Activated CD4-positive, alpha-beta memory T cell treated with anti-CD3 and anti-CD28 coated beads for 36 hours (primary cell): ENCODE data around the gene LCTL. TPM values are rescaled to one million over a fixed set of nuclear protein-coding genes. Genes with fewer than 3 reads are reported as not detected.

ENCODE experiments used
- CTCF ChIA-PET: fragments of 350-600 bp; sonication (Branson Sonifier 250); formaldehyde crosslinking; loops from one replicate; lab custom pipeline; 2021; ENCODE audit warnings: antibody characterized with exemption, inconsistent platforms; lab: Charles Lee
- POLR2A ChIA-PET: fragments of 350-600 bp; sonication (Branson Sonifier 250); formaldehyde crosslinking; loops from one replicate; lab custom pipeline; 2021; ENCODE audit warnings: antibody characterized with exemption; lab: Charles Lee
- DNase-seq: peaks from one replicate; pipeline ENCODE4 v3.0.0-alpha.2; 2020
- H3K27ac Mint-ChIP-seq: one replicate; pipeline ENCODE4 v1.8.0; 2021; ENCODE audit warnings: mixed read lengths
- H3K27me3 Mint-ChIP-seq: one replicate; pipeline ENCODE4 v1.8.0; 2021; ENCODE audit warnings: mixed read lengths
- H3K36me3 Mint-ChIP-seq: one replicate; pipeline ENCODE4 v1.8.0; 2021; ENCODE audit warnings: mixed read lengths
- H3K4me1 Mint-ChIP-seq: one replicate; pipeline ENCODE4 v1.8.0; 2021; ENCODE audit warnings: low read depth, mixed read lengths
- H3K4me3 Mint-ChIP-seq: one replicate; pipeline ENCODE4 v1.8.0; 2021; ENCODE audit warnings: mild to moderate bottlenecking, mixed read lengths
- H3K9me3 Mint-ChIP-seq: one replicate; pipeline ENCODE4 v1.8.0; 2021; ENCODE audit warnings: mixed read lengths
- intact Hi-C: fragments of 100-400 bp; cut with micrococcal nuclease; formaldehyde crosslinking; loops from one replicate; pipeline ENCODE4 v1.15.1; 2023
- total RNA-seq, 2 experiments: library from RNA; stranded (reverse); gene quantifications; one replicate each; pipeline ENCODE4 v1.2.3, GENCODE V29; 2021

LCTL gene
- total RNA-seq, 2 experiments from 2014 or later, result not detected

DNA sequence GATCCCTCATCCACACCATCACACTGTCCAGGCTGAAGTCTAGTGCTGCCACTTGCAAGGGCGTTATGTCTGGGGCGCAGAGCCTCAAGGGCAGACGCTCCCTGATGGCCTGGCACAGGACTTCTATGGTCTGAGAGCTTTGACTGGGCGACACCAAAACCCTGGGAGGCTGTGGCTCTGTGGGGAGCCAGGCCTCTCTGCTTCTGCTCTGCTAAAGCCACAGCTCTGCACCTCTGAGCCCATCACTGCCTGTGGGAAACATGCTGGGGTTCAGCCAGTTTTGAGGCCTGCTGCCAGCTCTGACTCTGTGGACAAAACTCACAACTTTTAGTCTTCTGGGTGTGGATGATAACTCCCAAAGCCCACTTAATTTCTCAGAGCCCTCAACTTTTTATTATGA is 6.3 kb upstream of the LCTL start:
- Mint-ChIP-seq H3K27me3 (no peaks in the 10 kb centered on the region), H3K4me3 (no peak overlapping the region), H3K4me1 (peaks cover 8% of the 10 kb centered on the region), H3K27ac (no peak overlapping the region), H3K36me3 (no peaks in the 10 kb centered on the region), H3K9me3 (no peaks in the 10 kb centered on the region)
- ChIA-PET CTCF (no interaction called here), POLR2A (interaction anchor here (0.5 kb wide), 1 partner anchor 316 kb away, joined by 3 read pairs; no protein-coding TSS in a partner anchor)
- intact Hi-C loops, result no loop called here
- DNase-seq, result no peak

- H3K4me1 Mint-ChIP-seq, result peaks cover 13% of the 10 kb centered on the region
- POLR2A ChIA-PET, result no interaction called here
- H3K27me3 Mint-ChIP-seq, result no peaks in the 10 kb centered on the region
- no peaks in the 10 kb centered on the region for H3K36me3 Mint-ChIP-seq
- no peak for DNase-seq
- no peaks in the 10 kb centered on the region for H3K9me3 Mint-ChIP-seq
- no peak overlapping the region for H3K4me3 Mint-ChIP-seq
- CTCF ChIA-PET, result no interaction called here
- no peak overlapping the region for H3K27ac Mint-ChIP-seq
- intact Hi-C loops, result no loop called here
Measured at GRCh38 chr15:66570842-66571478, 5.2 kb upstream of the LCTL start.

DNA sequence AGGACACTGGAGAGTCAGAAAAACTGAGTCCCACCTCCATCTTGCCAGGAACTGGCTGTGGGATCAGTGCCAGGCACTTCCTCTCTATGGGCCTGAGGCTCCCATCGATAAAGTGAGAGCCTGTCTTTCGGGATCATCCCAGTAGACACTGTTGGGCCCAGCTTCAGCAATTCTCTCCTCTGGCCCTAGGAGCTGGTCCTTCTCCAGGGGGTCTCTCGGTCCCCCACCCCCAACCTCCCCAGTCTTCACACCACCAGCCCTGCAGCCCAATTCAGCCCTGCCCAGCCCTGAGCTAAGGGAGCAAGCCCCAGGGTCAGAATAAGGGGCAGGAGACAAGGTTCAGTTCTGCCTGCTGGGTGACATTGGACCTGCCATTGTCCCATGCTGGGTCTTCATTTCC is 4.5 kb upstream of the LCTL start:
- Mint-ChIP-seq H3K27me3 (no peaks in the 10 kb centered on the region), H3K36me3 (no peaks in the 10 kb centered on the region), H3K4me3 (no peak overlapping the region), H3K27ac (no peak overlapping the region), H3K9me3 (no peaks in the 10 kb centered on the region), H3K4me1 (peaks cover 13% of the 10 kb centered on the region)
- DNase-seq, result no peak
- CTCF ChIA-PET, result no interaction called here
- POLR2A ChIA-PET, result no interaction called here
- intact Hi-C loops, result no loop called here

GRCh38 chr15:66569461-66570137 is 3.8 kb upstream of the LCTL start:
- Mint-ChIP-seq H3K4me3 (no peak overlapping the region), H3K4me1 (peaks cover 13% of the 10 kb centered on the region), H3K36me3 (no peaks in the 10 kb centered on the region), H3K27me3 (no peaks in the 10 kb centered on the region), H3K27ac (no peak overlapping the region), H3K9me3 (no peaks in the 10 kb centered on the region)
- POLR2A ChIA-PET, result no interaction called here
- intact Hi-C loops, result no loop called here
- CTCF ChIA-PET, result no interaction called here
- DNase-seq, result no peak

DNA sequence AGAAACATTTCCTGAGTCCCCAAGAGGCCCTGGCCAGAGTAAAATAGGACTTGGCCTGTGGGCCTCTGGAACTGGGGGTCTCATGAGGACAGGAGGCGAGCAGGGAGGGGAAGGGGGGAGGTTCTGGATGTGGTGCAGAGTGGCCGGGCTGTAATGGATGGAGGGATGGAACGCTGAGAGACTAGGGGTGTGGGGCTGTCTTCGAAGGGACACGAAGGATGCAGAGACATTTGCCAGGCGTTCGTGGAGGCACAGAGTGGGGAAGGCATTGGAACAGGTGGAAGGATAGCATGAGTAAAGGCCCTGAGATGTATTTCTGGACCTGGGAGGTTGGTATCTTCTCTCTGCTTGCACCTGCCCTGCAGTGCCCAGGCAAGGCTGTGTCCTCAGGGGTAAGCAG is 2.1 kb upstream of the LCTL start:
- ChIA-PET CTCF (interaction anchor here (1.5 kb wide), 1 partner anchor 10 kb away, joined by 6 read pairs; no protein-coding TSS in a partner anchor), POLR2A (no interaction called here)
- intact Hi-C loops, result no loop called here
- Mint-ChIP-seq H3K4me3 (no peak overlapping the region), H3K4me1 (peaks cover 5% of the 10 kb centered on the region), H3K27ac (peak overlapping the region; percentile 59), H3K36me3 (no peaks in the 10 kb centered on the region), H3K9me3 (no peaks in the 10 kb centered on the region), H3K27me3 (no peaks in the 10 kb centered on the region)
- DNase-seq, result no peak

DNA sequence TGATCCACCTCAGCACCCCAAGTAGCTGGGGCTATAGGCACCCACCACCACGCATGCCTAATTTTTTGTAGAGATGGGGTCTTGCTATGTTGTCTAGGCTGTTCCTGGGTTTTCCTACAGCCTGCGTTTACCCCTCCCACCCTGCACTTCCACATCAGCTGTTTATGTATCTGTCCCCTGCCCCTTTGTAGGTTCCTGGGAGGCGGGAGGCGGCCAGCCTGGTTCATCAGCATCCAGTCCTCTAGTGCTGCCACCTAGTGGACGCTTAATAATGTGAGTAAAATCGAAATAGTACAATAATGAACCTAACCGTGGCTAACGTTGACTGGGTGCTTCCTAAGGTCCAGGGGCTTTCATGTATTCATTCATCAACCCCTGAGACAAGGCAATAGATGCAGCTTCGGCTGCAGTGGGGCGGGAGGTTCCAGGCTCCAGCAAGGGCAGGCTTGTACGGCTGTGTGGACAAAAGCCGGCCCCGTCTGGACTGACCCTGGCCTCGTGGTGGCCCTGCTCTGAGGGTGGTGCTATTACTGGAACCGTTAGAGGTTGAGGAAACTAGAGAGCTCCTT is 1.2 kb upstream of the LCTL start:
- Mint-ChIP-seq H3K4me3 (no peak overlapping the region), H3K9me3 (no peaks in the 10 kb centered on the region), H3K4me1 (peaks cover 5% of the 10 kb centered on the region), H3K36me3 (no peaks in the 10 kb centered on the region), H3K27me3 (no peaks in the 10 kb centered on the region), H3K27ac (no peak overlapping the region)
- peak; percentile 57 for DNase-seq
- CTCF ChIA-PET, result interaction anchor here (0.5 to 2.0 kb wide), 9 partner anchors 9 to 1602 kb away, joined by 3 to 7 read pairs (median 4); no protein-coding TSS in a partner anchor
- intact Hi-C loops, result no loop called here
- POLR2A ChIA-PET, result no interaction called here

GRCh38 chr15:66565141-66565641 is 607 bp downstream of the LCTL start:
- POLR2A ChIA-PET, result no interaction called here
- CTCF ChIA-PET, result interaction anchor here (0.6 to 2.0 kb wide), 2 partner anchors 9 to 10 kb away, joined by 3 to 6 read pairs; no protein-coding TSS in a partner anchor
- Mint-ChIP-seq H3K4me1 (peaks cover 5% of the 10 kb centered on the region), H3K9me3 (no peaks in the 10 kb centered on the region), H3K36me3 (no peaks in the 10 kb centered on the region), H3K4me3 (no peak overlapping the region), H3K27ac (no peak overlapping the region), H3K27me3 (no peaks in the 10 kb centered on the region)
- DNase-seq, result no peak
- intact Hi-C loops, result no loop called here

- H3K27me3 Mint-ChIP-seq, result no peaks in the 10 kb centered on the region
- H3K9me3 Mint-ChIP-seq, result no peaks in the 10 kb centered on the region
- H3K4me3 Mint-ChIP-seq, result no peak overlapping the region
- POLR2A ChIA-PET, result no interaction called here
- CTCF ChIA-PET, result interaction anchor here (0.6 kb wide), 1 partner anchor 1167 kb away, joined by 3 read pairs; no protein-coding TSS in a partner anchor
- DNase-seq, result no peak
- no peak overlapping the region for H3K27ac Mint-ChIP-seq
- H3K36me3 Mint-ChIP-seq, result no peaks in the 10 kb centered on the region
- intact Hi-C loops, result no loop called here
- H3K4me1 Mint-ChIP-seq, result peaks cover 5% of the 10 kb centered on the region
Measured at GRCh38 chr15:66564136-66565041, 1.4 kb downstream of the LCTL start.

DNA sequence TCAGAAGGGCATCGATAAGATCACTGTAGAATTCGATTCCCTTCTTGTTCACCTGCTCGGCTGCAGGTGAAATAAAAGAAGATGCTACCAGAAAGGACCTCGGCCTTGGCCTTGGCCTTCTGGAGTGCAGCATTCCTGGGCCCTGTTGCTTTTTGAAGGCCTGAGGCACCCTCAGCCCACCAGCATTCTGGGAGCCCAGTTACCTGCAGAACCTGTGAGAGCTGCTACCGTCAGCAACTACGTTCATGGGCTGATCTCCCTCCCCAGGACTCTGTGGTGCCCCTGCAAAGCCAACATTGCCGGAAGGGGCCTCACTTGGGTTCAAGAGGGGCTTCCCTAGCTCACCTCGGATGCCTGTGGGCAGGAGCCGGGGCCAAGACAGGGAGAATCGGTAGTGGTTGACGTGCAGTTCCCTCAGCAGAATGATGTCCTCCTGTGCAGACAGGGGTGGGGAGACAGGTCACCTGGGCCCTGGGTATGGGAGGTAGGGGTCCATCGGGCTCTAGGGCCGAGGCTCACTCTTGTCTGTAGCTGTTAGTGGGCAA is 2.2 kb downstream of the LCTL start:
- no peak for DNase-seq
- H3K36me3 Mint-ChIP-seq, result no peaks in the 10 kb centered on the region
- POLR2A ChIA-PET, result no interaction called here
- H3K4me3 Mint-ChIP-seq, result no peak overlapping the region
- no peaks in the 10 kb centered on the region for H3K27me3 Mint-ChIP-seq
- intact Hi-C loops, result no loop called here
- H3K9me3 Mint-ChIP-seq, result no peaks in the 10 kb centered on the region
- peaks cover 5% of the 10 kb centered on the region for H3K4me1 Mint-ChIP-seq
- no peak overlapping the region for H3K27ac Mint-ChIP-seq
- CTCF ChIA-PET, result no interaction called here

DNA sequence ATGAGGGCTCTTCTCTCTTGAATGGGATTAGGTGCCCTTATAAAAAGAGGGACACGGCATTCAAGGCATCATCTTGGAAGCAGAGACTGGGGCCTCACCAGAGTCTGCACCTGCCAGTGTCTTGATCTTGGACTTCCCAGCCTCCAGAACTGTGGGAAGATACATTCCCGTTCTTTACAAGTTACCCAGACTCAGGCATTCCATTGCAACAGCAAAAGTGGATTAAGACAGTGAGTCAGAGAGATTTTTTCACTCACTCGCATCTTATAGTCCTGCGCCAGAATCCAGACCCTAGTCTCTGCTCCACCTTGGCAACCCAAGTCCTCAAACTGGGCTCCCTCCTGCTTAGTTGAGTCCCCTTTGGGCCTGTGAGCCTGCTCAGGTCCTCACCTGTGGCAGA is 2.7 kb downstream of the LCTL start:
- ChIA-PET CTCF (no interaction called here), POLR2A (no interaction called here)
- no peaks in the 10 kb centered on the region for H3K36me3 Mint-ChIP-seq
- H3K4me1 Mint-ChIP-seq, result peaks cover 5% of the 10 kb centered on the region
- no peak overlapping the region for H3K27ac Mint-ChIP-seq
- H3K27me3 Mint-ChIP-seq, result no peaks in the 10 kb centered on the region
- H3K4me3 Mint-ChIP-seq, result no peak overlapping the region
- H3K9me3 Mint-ChIP-seq, result no peaks in the 10 kb centered on the region
- intact Hi-C loops, result no loop called here
- no peak for DNase-seq

DNA sequence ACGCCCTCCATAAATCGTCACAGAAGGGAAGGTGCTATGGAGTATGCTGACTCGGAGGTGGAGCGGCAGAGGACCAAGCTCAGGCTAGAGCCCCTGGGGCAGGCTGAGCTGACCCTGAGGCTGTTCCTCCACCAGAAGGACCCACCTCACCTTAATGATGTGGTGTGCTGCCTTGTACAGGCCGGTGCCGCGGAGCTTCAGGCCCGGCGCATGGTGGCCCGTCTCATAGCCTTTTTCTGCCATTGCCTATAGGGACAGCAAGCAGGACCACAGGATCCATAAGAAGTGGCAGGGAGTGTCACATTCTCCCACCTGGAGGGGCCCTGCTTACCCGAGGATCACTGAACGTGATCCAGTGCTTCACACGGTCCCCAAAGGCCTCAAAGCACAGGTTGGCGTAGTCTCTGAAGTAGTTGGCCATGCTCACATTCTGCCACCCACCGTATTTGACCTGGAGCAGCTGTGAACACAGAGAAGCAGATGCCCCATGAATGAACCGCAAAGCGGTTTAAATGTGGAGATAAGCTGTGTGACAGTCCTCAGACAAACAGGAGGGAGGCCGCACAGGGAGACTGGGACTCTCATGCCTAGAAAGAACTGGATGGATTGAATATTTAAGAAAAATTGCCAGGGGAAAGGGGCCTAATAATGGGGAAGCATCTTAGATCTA is 4.8 kb downstream of the LCTL start:
- H3K4me1 Mint-ChIP-seq, result no peaks in the 10 kb centered on the region
- ChIA-PET CTCF (no interaction called here), POLR2A (no interaction called here)
- intact Hi-C loops, result no loop called here
- H3K27ac Mint-ChIP-seq, result no peak overlapping the region
- no peaks in the 10 kb centered on the region for H3K36me3 Mint-ChIP-seq
- H3K27me3 Mint-ChIP-seq, result no peaks in the 10 kb centered on the region
- H3K4me3 Mint-ChIP-seq, result no peak overlapping the region
- no peaks in the 10 kb centered on the region for H3K9me3 Mint-ChIP-seq
- DNase-seq, result no peak
